ENCODE measurements around the gene CELF1.

GRCh38 chr11:47466701-47467250 lies 86.2 kb downstream of the CELF1 start:
- TF ChIP-seq RAD21 (conservative IDR thresholded peaks at IDR 0.05) (no peak), REST (IDR thresholded peaks at IDR 0.05; ENCODE audit: borderline replicate concordance) (no peak), EZH2 (IDR thresholded peaks at IDR 0.05; ENCODE audit: borderline replicate concordance, insufficient read depth, low read length, poor library complexity, severe bottlenecking) (no peak), CTCF (IDR thresholded peaks at IDR 0.05; ENCODE audit: poor library complexity, severe bottlenecking) (no peak)

Measured in neural cell (in vitro differentiated cells).